Measurements from ENCODE around the gene PNPLA2.

The PNPLA2 gene

GRCh38 chr11:786235-787083 lies 32.3 kb upstream of the PNPLA2 start:
- no peak for FAIRE-seq

- no peak for FAIRE-seq
These were observed 31.5 kb upstream of the PNPLA2 start for GRCh38 chr11:787084-787675.

- no peak for FAIRE-seq
These were observed 30.6 kb upstream of the PNPLA2 start for GRCh38 chr11:788009-788640.

- FAIRE-seq = no peak
These were observed 29.5 kb upstream of the PNPLA2 start for GRCh38 chr11:788953-789940.

- no peak for FAIRE-seq
These were observed 28.8 kb upstream of the PNPLA2 start, which contains the start of gene CEND1 for GRCh38 chr11:789943-790342. TSS of gene CEND1 (minus strand) at chr11:790090. CDS start at chr11:788576, 1,514 bp downstream.

- no peak for FAIRE-seq
These were observed 27.8 kb upstream of the PNPLA2 start for GRCh38 chr11:790721-791564.

GRCh38 chr11:791658-792534 lies 26.8 kb upstream of the PNPLA2 start:
- FAIRE-seq = no peak

GRCh38 chr11:792535-792821 lies 26.2 kb upstream of the PNPLA2 start:
- FAIRE-seq = no peak

GRCh38 chr11:792873-793272 lies 25.8 kb upstream of the PNPLA2 start:
- no peak for FAIRE-seq

GRCh38 chr11:793556-793955 lies 25.2 kb upstream of the PNPLA2 start:
- FAIRE-seq = no peak

GRCh38 chr11:794013-794765 lies 24.5 kb upstream of the PNPLA2 start:
- FAIRE-seq = no peak

- no peak for FAIRE-seq
These were observed 23.7 kb upstream of the PNPLA2 start for GRCh38 chr11:794766-795633.

- FAIRE-seq = no peak
These were observed 22.8 kb upstream of the PNPLA2 start for GRCh38 chr11:795634-796564.

GRCh38 chr11:796565-797295 lies 22.0 kb upstream of the PNPLA2 start:
- FAIRE-seq = no peak

GRCh38 chr11:797296-798092 lies 21.2 kb upstream of the PNPLA2 start:
- FAIRE-seq = no peak

- no peak for FAIRE-seq
These were observed 20.5 kb upstream of the PNPLA2 start, which contains the start of gene SLC25A22 for GRCh38 chr11:798093-798713. TSS of gene SLC25A22 (minus strand) at chr11:798281. CDS start at chr11:795006, 3,275 bp downstream.
